HG03135 (cell line): Measurements from ENCODE around the gene CA12.

ENCODE experiments used
- ATAC-seq: cut with Tn5 transposase; IDR thresholded peaks from one replicate; pipeline ENCODE4 v1.9.1; 2021; ENCODE audit warnings: mild to moderate bottlenecking, moderate library complexity; ENCODE audit not compliant: unreplicated experiment

The CA12 gene

DNA sequence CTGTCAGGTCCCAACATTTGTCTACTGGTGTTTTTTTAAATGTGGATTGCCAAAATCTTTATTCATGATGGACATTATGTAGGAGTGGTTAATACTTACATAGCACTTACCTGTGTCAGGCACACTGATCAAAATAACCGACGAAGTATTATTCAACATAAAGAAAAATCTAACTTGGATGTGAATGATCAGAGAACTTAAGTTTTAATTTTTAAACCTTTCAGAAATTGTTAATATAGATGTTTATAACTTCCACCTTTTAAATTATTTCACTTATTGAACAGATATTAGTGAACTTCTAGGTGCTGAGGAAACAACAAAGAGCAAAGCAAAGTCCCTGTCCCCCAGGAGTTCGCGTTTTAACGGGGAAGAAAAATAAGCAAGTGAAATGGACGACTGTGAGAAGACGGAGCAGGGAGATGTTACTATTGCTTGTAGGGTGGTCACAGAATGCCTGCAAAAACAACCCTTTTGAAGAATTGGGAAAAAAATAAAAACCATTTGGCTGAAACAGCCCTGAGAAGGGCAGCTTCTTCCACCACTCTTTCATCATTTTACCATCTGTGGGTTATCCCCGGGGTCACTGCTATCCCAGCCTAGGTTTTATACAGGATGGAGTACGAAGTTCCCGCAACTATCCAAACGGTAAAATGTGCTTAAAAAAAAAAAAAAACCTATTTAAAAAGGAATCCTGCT, 105.2 kb downstream of the CA12 start:
- peak; percentile 20 for ATAC-seq

- ATAC-seq, result no peak
Measured at GRCh38 chr15:63274427-63274826, 107.2 kb downstream of the CA12 start.
